WTC11 (cell line): ENCODE measurements around the gene RCAN1.

Experiments used
- CTCF ChIP-seq: fragments of 200-600 bp; IDR thresholded peaks from 2 replicates; pipeline ENCODE4 v1.8.0; 2022; ENCODE audit warnings: antibody characterized with exemption
- USF2 ChIP-seq: sonication (generic); formaldehyde crosslinking; IDR thresholded peaks from 2 replicates; pipeline ENCODE4 v1.8.1; 2023; ENCODE audit warnings: mild to moderate bottlenecking, missing genetic modification reagents, moderate library complexity
- TF ChIP-seq, protein P1 (sequence below): fragments of 250-450 bp; sonication (Bioruptor Pico); IDR thresholded peaks from 2 replicates; pipeline ENCODE4 v1.9.0; 2021; ENCODE audit warnings: mild to moderate bottlenecking

DNA sequence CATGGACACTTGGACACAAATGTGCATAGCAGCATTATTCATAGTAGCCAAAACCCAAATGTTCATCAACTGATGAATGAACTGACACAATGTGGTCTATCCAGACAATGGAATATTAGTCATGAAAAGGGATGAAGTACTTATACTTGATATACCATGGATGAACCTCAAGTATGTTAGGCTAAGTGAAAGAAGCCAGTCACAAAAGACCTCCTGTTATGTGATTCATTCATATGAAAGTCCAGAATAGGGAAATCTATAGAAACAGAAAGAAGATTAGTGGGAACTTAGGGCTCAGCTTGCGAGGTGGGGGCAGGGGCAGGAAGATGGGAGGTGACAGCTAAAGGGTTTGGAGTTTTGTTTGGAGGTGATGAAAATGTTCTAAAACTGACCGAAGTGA, 110.3 kb downstream of the RCAN1 start:
- TF ChIP-seq, protein P1, sequence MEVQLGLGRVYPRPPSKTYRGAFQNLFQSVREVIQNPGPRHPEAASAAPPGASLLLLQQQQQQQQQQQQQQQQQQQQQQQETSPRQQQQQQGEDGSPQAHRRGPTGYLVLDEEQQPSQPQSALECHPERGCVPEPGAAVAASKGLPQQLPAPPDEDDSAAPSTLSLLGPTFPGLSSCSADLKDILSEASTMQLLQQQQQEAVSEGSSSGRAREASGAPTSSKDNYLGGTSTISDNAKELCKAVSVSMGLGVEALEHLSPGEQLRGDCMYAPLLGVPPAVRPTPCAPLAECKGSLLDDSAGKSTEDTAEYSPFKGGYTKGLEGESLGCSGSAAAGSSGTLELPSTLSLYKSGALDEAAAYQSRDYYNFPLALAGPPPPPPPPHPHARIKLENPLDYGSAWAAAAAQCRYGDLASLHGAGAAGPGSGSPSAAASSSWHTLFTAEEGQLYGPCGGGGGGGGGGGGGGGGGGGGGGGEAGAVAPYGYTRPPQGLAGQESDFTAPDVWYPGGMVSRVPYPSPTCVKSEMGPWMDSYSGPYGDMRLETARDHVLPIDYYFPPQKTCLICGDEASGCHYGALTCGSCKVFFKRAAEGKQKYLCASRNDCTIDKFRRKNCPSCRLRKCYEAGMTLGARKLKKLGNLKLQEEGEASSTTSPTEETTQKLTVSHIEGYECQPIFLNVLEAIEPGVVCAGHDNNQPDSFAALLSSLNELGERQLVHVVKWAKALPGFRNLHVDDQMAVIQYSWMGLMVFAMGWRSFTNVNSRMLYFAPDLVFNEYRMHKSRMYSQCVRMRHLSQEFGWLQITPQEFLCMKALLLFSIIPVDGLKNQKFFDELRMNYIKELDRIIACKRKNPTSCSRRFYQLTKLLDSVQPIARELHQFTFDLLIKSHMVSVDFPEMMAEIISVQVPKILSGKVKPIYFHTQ (CRISPR knock-in tag) = no peak
- TF ChIP-seq CTCF = no peak
- no peak for TF ChIP-seq USF2 (CRISPR knock-in tag)
